Fibroblast of lung (primary cell): ENCODE measurements around the gene SMG6.
A peak's percentile ranks its signal among the peaks of the same experiment; 100 is the strongest.

Experiments used
- EZH2 ChIP-seq: IDR thresholded peaks from 2 replicates; pipeline ENCODE4 v1.5.1; 2012; ENCODE audit warnings: low read length, control low read depth, mild to moderate bottlenecking; ENCODE audit errors: missing control alignments
- TF ChIP-seq, protein P1 (sequence below), 2 donors: IDR thresholded peaks in 1 of 2; conservative IDR thresholded peaks in 1 of 2; 1 replicate in 1 of 2; 2 replicates in 1 of 2; pipeline ENCODE4 v1.5.1; 2011 to 2012; ENCODE audit warnings: low read length in 2 of 2, control low read depth in 1 of 2, inconsistent platforms in 1 of 2, low read depth in 1 of 2, mild to moderate bottlenecking in 1 of 2

DNA sequence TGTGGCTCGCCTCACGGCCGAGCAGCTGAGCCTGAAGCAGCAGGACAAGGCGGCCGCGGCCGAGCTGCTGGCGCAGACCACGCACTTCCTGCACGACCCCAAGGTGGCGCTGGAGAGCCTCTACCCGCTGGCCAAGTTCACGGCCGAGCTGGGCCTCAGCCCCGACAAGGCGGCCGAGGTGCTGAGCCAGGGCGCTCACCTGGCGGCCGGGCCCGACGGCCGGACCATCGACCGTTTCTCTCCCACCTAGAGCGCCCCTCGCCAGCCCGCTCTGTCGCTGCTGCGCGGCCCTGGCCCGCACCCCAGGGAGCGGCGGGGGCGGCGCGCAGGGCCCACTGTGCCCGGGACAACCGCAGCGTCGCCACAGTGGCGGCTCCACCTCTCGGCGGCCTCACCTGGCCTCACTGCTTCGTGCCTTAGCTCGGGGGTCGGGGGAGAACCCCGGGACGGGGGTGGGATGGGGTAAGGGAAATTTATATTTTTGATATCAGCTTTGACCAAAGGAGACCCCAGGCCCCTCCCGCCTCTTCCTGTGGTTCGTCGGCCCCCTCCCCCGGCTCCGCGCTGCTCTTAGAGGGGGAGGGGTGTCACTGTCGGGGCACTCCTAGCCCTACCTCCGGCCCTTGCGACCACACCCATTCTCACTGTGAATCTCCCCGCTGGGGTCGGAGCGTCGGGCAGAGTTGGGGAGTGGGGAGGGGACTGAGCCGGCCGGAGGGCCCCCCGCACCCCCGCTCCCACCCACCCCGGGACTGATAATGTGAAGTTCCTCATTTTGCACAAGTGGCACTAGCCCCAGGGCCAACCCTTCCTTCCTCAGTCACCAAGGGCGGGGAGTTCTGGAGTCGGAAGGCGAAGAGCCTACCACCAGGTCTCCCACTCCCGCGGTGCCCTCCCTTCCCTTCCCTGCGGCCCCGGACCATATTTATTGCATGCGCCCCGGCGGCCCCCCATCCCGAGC is 244.7 kb downstream of the SMG6 start:
- TF ChIP-seq, protein P1, sequence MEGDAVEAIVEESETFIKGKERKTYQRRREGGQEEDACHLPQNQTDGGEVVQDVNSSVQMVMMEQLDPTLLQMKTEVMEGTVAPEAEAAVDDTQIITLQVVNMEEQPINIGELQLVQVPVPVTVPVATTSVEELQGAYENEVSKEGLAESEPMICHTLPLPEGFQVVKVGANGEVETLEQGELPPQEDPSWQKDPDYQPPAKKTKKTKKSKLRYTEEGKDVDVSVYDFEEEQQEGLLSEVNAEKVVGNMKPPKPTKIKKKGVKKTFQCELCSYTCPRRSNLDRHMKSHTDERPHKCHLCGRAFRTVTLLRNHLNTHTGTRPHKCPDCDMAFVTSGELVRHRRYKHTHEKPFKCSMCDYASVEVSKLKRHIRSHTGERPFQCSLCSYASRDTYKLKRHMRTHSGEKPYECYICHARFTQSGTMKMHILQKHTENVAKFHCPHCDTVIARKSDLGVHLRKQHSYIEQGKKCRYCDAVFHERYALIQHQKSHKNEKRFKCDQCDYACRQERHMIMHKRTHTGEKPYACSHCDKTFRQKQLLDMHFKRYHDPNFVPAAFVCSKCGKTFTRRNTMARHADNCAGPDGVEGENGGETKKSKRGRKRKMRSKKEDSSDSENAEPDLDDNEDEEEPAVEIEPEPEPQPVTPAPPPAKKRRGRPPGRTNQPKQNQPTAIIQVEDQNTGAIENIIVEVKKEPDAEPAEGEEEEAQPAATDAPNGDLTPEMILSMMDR (conservative IDR thresholded peaks at IDR 0.05 in 1 of 2, IDR thresholded peaks at IDR 0.05 in 1 of 2; ENCODE audit: low read depth in 1 of 2, low read length in 2 of 2): peak; percentile 67 to 68
- no peak for TF ChIP-seq EZH2
